ENCODE data around the gene PAN2.
"Not testable (repeated sequence)": the region's sequence is repeated elsewhere in the genome, so short reads cannot be mapped to it uniquely, and the experiment has no call there.

Gene PAN2

GRCh38 chr12:56293795-56294194, 40.0 kb downstream of the PAN2 start:
- H3K4me1 ChIP-seq (ENCODE audit: control insufficient read depth, low read depth, low read length), result no peaks in the 10 kb centered on the region
- no peak overlapping the region for H3K27ac ChIP-seq (ENCODE audit: low read depth, low read length)
- no peak for DNase-seq
- H2BK5ac ChIP-seq (ENCODE audit: low read length), result no peak overlapping the region
- H3K56ac ChIP-seq (ENCODE audit: low read length), result no peak overlapping the region
- H3K4me2 ChIP-seq (ENCODE audit: low read length), result no peak overlapping the region
- H3K4me3 ChIP-seq (ENCODE audit: low read length), result no peak overlapping the region
- H3K79me1 ChIP-seq (ENCODE audit: low read length), result peaks cover 12% of the 10 kb centered on the region
- no peaks in the 10 kb centered on the region for H3K27me3 ChIP-seq (ENCODE audit: insufficient read depth, low read length, poor library complexity)
- H2BK120ac ChIP-seq (ENCODE audit: low read depth, low read length), result no peak overlapping the region
- H3K18ac ChIP-seq (ENCODE audit: low read length), result no peak overlapping the region
- H3K36me3 ChIP-seq (ENCODE audit: control insufficient read depth, insufficient read depth, low read length), result no peaks in the 10 kb centered on the region
- H3K23ac ChIP-seq (ENCODE audit: low read length), result no peak overlapping the region
- H3K9ac ChIP-seq (ENCODE audit: low read length), result no peak overlapping the region
- peaks cover 37% of the 10 kb centered on the region for H3K79me2 ChIP-seq (ENCODE audit: control insufficient read depth, insufficient read depth, low read length)
- no peak overlapping the region for H2BK15ac ChIP-seq (replicated peaks; ENCODE audit: low read depth)
- no peak overlapping the region for H3K4ac ChIP-seq (ENCODE audit: low read depth, low read length)
- no CpG with 5 or more reads among the region's 5 CpGs for WGBS (ENCODE audit: extremely low coverage, insufficient coverage, low lambda C conversion rate)
- no peak overlapping the region for H2AK5ac ChIP-seq (ENCODE audit: low read length)
- H4K5ac ChIP-seq (ENCODE audit: low read length), result no peak overlapping the region
- H4K8ac ChIP-seq (ENCODE audit: low read depth, low read length), result no peak overlapping the region

DNA sequence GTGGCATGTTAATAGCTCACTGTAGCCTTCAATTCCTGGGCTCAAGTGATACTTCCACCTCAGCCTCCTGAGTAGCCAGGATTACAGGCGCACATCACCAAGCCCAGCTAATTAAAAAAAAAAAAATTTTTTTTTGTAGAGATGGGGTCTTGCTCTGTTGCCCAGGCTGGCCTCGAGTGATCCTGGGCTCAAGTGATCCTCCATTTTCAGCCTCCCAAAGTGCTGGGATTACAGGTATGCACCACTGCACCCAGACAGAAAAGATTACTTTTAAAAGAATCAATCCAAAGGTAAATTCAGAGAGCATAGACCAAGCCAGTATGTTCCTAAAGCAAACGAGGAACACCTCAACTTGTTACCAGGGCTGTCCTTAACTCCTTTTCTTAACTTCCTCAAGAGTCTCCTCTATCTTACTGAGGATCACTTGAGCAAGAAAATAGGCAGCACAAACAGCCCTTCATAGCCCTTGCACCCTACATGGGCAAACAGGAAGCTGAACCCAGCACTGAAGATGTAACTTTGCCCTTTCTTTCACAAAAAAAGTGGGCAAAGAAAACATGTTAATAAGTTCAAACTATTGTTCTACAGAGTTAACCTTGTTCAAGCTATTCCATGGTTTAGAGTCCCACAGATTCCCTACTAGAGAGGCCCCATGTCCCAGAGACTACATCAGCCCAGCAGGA, 45.0 kb downstream of the PAN2 start:
- Histone ChIP-seq H3K18ac (ENCODE audit: low read length) (no peak overlapping the region), H3K4ac (ENCODE audit: low read depth, low read length) (no peak overlapping the region), H4K5ac (ENCODE audit: low read length) (no peak overlapping the region), H3K79me2 (ENCODE audit: control insufficient read depth, insufficient read depth, low read length) (peaks cover 9% of the 10 kb centered on the region), H2BK5ac (ENCODE audit: low read length) (no peak overlapping the region), H3K4me3 (ENCODE audit: low read length) (no peak overlapping the region), H3K56ac (ENCODE audit: low read length) (no peak overlapping the region), H4K8ac (ENCODE audit: low read depth, low read length) (no peak overlapping the region), H3K4me2 (ENCODE audit: low read length) (no peak overlapping the region), H3K23ac (ENCODE audit: low read length) (no peak overlapping the region), H3K79me1 (ENCODE audit: low read length) (peaks cover 4% of the 10 kb centered on the region), H3K9ac (ENCODE audit: low read length) (no peak overlapping the region), H3K4me1 (ENCODE audit: control insufficient read depth, low read depth, low read length) (no peaks in the 10 kb centered on the region), H2BK120ac (ENCODE audit: low read depth, low read length) (no peak overlapping the region), H2BK15ac (replicated peaks; ENCODE audit: low read depth) (no peak overlapping the region), H3K27ac (ENCODE audit: low read depth, low read length) (no peak overlapping the region), H3K27me3 (ENCODE audit: insufficient read depth, low read length, poor library complexity) (no peaks in the 10 kb centered on the region), H2AK5ac (ENCODE audit: low read length) (no peak overlapping the region), H3K36me3 (ENCODE audit: control insufficient read depth, insufficient read depth, low read length) (no peaks in the 10 kb centered on the region)
- DNase-seq, result no peak
- WGBS (ENCODE audit: extremely low coverage, insufficient coverage, low lambda C conversion rate), result no CpG with 5 or more reads among the region's 3 CpGs

DNA sequence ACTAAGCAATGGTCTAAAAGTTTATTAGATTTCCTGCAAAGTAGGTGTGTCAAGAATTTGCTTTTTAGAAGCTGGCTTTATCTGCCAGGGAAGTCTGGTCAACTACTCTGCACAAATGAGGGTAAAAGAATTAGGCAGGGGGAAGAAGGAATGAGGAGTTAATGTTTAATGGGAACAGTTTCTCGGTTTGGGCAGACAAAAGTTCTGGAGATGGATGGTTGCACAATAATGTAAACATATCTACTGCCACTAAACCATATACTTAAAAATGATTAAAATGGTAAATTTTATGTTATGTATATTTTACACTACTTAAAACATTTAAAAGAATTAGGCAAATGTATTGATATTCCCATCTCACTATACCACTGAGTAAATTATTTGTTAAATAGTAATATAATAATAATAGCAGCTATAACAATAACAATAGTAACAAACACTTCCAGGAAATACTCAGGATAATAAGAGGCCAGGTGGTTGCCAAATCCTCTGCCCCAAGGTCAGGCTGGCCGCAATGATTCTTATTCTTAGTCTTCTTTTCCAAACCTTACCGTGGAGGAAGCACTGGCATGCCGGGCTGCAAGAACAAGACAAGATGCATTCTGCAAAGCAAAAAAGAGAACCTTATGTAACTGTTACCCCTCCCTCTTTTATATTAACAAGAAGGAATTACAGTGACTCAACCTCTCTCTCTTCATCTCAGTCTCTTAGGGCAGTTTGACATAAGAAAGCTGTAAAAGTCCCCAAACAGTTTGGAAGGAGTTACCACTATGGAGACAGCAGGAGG, 47.6 kb downstream of the PAN2 start:
- no peak overlapping the region for H2BK15ac ChIP-seq (replicated peaks; ENCODE audit: low read depth)
- peaks cover 2% of the 10 kb centered on the region for H3K79me2 ChIP-seq (ENCODE audit: control insufficient read depth, insufficient read depth, low read length)
- H3K23ac ChIP-seq (ENCODE audit: low read length), result no peak overlapping the region
- no peaks in the 10 kb centered on the region for H3K27me3 ChIP-seq (ENCODE audit: insufficient read depth, low read length, poor library complexity)
- no peak overlapping the region for H3K9ac ChIP-seq (ENCODE audit: low read length)
- WGBS (ENCODE audit: extremely low coverage, insufficient coverage, low lambda C conversion rate), result no CpG with 5 or more reads among the region's 4 CpGs
- H3K4me2 ChIP-seq (ENCODE audit: low read length), result no peak overlapping the region
- no peaks in the 10 kb centered on the region for H3K4me1 ChIP-seq (ENCODE audit: control insufficient read depth, low read depth, low read length)
- H3K4ac ChIP-seq (ENCODE audit: low read depth, low read length), result no peak overlapping the region
- H2AK5ac ChIP-seq (ENCODE audit: low read length), result no peak overlapping the region
- no peak overlapping the region for H3K4me3 ChIP-seq (ENCODE audit: low read length)
- H4K8ac ChIP-seq (ENCODE audit: low read depth, low read length), result no peak overlapping the region
- H4K5ac ChIP-seq (ENCODE audit: low read length), result no peak overlapping the region
- no peak overlapping the region for H2BK5ac ChIP-seq (ENCODE audit: low read length)
- peaks cover 7% of the 10 kb centered on the region for H3K36me3 ChIP-seq (ENCODE audit: control insufficient read depth, insufficient read depth, low read length)
- H3K56ac ChIP-seq (ENCODE audit: low read length), result no peak overlapping the region
- no peaks in the 10 kb centered on the region for H3K79me1 ChIP-seq (ENCODE audit: low read length)
- no peak overlapping the region for H3K18ac ChIP-seq (ENCODE audit: low read length)
- H2BK120ac ChIP-seq (ENCODE audit: low read depth, low read length), result no peak overlapping the region
- no peak for DNase-seq
- no peak overlapping the region for H3K27ac ChIP-seq (ENCODE audit: low read depth, low read length)

DNA sequence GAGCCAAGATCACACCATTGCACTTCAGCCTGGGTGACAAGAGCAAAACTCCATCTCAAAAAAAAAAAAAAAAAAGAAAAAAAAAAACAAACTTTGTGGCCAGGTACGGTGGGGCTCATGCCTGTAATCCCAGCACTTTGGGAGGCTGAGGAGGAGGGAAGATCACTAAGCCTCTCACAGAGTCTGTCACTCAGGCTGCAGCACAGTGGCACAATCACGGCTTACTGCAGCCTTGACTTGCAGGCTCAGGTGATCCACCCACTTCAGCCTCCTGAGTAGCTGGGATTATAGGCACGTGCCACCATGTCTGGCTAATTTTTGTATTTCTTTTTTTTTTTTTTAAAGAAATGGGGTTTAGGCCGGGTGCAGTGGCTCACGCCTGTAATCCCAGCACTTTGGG, 49.5 kb downstream of the PAN2 start:
- H4K8ac ChIP-seq (ENCODE audit: low read depth, low read length); H3K4ac ChIP-seq (ENCODE audit: low read depth, low read length); H3K36me3 ChIP-seq (ENCODE audit: control insufficient read depth, insufficient read depth, low read length); DNase-seq; H3K18ac ChIP-seq (ENCODE audit: low read length); H3K23ac ChIP-seq (ENCODE audit: low read length); H3K9ac ChIP-seq (ENCODE audit: low read length); H2AK5ac ChIP-seq (ENCODE audit: low read length); H2BK120ac ChIP-seq (ENCODE audit: low read depth, low read length); H3K27me3 ChIP-seq (ENCODE audit: insufficient read depth, low read length, poor library complexity); H3K4me1 ChIP-seq (ENCODE audit: control insufficient read depth, low read depth, low read length); H3K79me2 ChIP-seq (ENCODE audit: control insufficient read depth, insufficient read depth, low read length); H3K4me3 ChIP-seq (ENCODE audit: low read length); H4K5ac ChIP-seq (ENCODE audit: low read length); H2BK15ac ChIP-seq (replicated peaks; ENCODE audit: low read depth); H3K56ac ChIP-seq (ENCODE audit: low read length); H3K4me2 ChIP-seq (ENCODE audit: low read length); H3K79me1 ChIP-seq (ENCODE audit: low read length); H3K27ac ChIP-seq (ENCODE audit: low read depth, low read length); H2BK5ac ChIP-seq (ENCODE audit: low read length): not testable (repeated sequence)
- WGBS (ENCODE audit: extremely low coverage, insufficient coverage, low lambda C conversion rate), result no CpG with 5 or more reads among the region's 5 CpGs

DNA sequence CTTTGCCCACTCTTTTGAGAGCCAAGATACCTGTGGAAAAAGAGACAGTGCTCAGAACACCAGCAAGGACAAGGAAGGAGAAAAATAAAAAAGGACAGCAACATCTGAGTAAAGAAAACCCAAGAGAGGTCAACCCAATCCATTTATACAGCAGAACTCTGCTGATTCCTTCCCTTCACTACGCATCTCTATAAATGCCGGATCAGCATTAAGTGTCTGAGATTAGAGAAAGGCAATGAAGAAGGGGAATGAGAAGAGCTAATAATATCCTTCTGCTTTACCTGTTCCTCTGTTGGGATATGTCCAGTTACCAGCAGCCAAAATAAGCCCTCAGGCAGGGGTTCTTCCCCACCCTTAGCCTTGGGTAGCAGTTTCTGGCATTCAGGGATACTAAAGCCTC, 51.2 kb downstream of the PAN2 start:
- peaks cover 9% of the 10 kb centered on the region for H3K36me3 ChIP-seq (ENCODE audit: control insufficient read depth, insufficient read depth, low read length)
- H3K56ac ChIP-seq (ENCODE audit: low read length), result no peak overlapping the region

More for the DNA sequence above, 51.2 kb downstream of the PAN2 start:
- Histone ChIP-seq H3K9ac (ENCODE audit: low read length) (no peak overlapping the region), H3K27ac (ENCODE audit: low read depth, low read length) (no peak overlapping the region), H2BK5ac (ENCODE audit: low read length) (no peak overlapping the region), H3K4me3 (ENCODE audit: low read length) (no peak overlapping the region), H4K5ac (ENCODE audit: low read length) (no peak overlapping the region), H3K4me1 (ENCODE audit: control insufficient read depth, low read depth, low read length) (no peaks in the 10 kb centered on the region), H3K4me2 (ENCODE audit: low read length) (no peak overlapping the region), H3K18ac (ENCODE audit: low read length) (no peak overlapping the region), H3K4ac (ENCODE audit: low read depth, low read length) (no peak overlapping the region), H3K79me2 (ENCODE audit: control insufficient read depth, insufficient read depth, low read length) (no peaks in the 10 kb centered on the region), H3K23ac (ENCODE audit: low read length) (no peak overlapping the region), H3K27me3 (ENCODE audit: insufficient read depth, low read length, poor library complexity) (no peaks in the 10 kb centered on the region), H2AK5ac (ENCODE audit: low read length) (no peak overlapping the region), H3K79me1 (ENCODE audit: low read length) (no peaks in the 10 kb centered on the region), H2BK120ac (ENCODE audit: low read depth, low read length) (no peak overlapping the region), H4K8ac (ENCODE audit: low read depth, low read length) (no peak overlapping the region), H2BK15ac (replicated peaks; ENCODE audit: low read depth) (no peak overlapping the region)
- DNase-seq, result no peak
- WGBS (ENCODE audit: extremely low coverage, insufficient coverage, low lambda C conversion rate), result no CpG with 5 or more reads among the region's 2 CpGs

Data from mesendoderm (in vitro differentiated cells).